PC-9 (cell line): ENCODE data around the gene UBE2H. TPM values are rescaled to one million over a fixed set of nuclear protein-coding genes. Genes with fewer than 3 reads are reported as not detected.

Experiments
- BruUV-seq: library from RNA; stranded (reverse); fragments of 400-500 nt; replicated peaks from 2 replicates; lab custom pipeline; 2021; lab: Mats Ljungman, UMichigan
- CTCF ChIA-PET: fragments of 300-600 bp; sonication (Branson Sonifier 250); formaldehyde crosslinking; loops from one replicate; lab custom pipeline; 2022; ENCODE audit warnings: antibody characterized with exemption; lab: Charles Lee
- POLR2A ChIA-PET: fragments of 300-600 bp; sonication (Branson Sonifier 250); formaldehyde crosslinking; loops from one replicate; lab custom pipeline; 2022; ENCODE audit warnings: antibody characterized with exemption; ENCODE audit not compliant: unreplicated experiment; lab: Charles Lee
- DNase-seq, 2 experiments: peaks; one replicate each; pipeline versions ENCODE4 v3.0.0 to v3.0.0-alpha.2; 2015 to 2022; ENCODE audit warnings: mixed read lengths in 1 of 2
- H2AFZ ChIP-seq: fragments of 200-600 bp; sonication (generic); 2 replicates; pipeline ENCODE4 v1.8.1; 2017; ENCODE audit warnings: antibody characterized with exemption
- H3F3A ChIP-seq: fragments of 200-600 bp; sonication (generic); 2 replicates; pipeline ENCODE4 v1.8.1; 2017; ENCODE audit warnings: antibody characterized with exemption, mild to moderate bottlenecking, low read depth; ENCODE audit not compliant: insufficient read depth
- H3K27ac ChIP-seq: fragments of 200-600 bp; sonication (generic); 2 replicates; pipeline ENCODE4 v1.6.1; 2016; ENCODE audit warnings: mixed run types
- H3K27me3 ChIP-seq: fragments of 200-600 bp; sonication (generic); 2 replicates; pipeline ENCODE4 v1.6.1; 2016; ENCODE audit warnings: low read depth, mixed run types; ENCODE audit not compliant: insufficient read depth
- H3K36me3 ChIP-seq: fragments of 200-600 bp; sonication (generic); 2 replicates; pipeline ENCODE4 v1.6.1; 2016; ENCODE audit warnings: low read depth, mixed run types
- H3K4me1 ChIP-seq: fragments of 200-600 bp; sonication (generic); replicated peaks from 2 replicates; pipeline ENCODE4 v1.6.1; 2016; ENCODE audit warnings: mixed run types; ENCODE audit not compliant: insufficient read depth
- H3K4me2 ChIP-seq: fragments of 200-600 bp; sonication (generic); 2 replicates; pipeline ENCODE4 v1.6.1; 2017; ENCODE audit warnings: mixed run types
- H3K4me3 ChIP-seq: fragments of 200-600 bp; sonication (generic); 2 replicates; pipeline ENCODE4 v1.6.1; 2016; ENCODE audit warnings: mixed run types
- H3K79me2 ChIP-seq: fragments of 200-600 bp; sonication (generic); 2 replicates; pipeline ENCODE4 v1.6.1; 2017; ENCODE audit warnings: low read depth, mixed run types
- H3K9me2 ChIP-seq: fragments of 200-600 bp; sonication (generic); 2 replicates; pipeline ENCODE4 v1.8.1; 2017; ENCODE audit warnings: mild to moderate bottlenecking; ENCODE audit not compliant: insufficient read depth
- H3K9me3 ChIP-seq: fragments of 200-600 bp; sonication (generic); 2 replicates; pipeline ENCODE4 v1.8.1; 2016; ENCODE audit warnings: low read depth; ENCODE audit not compliant: insufficient read depth
- H4K20me1 ChIP-seq: fragments of 200-600 bp; sonication (generic); 2 replicates; pipeline ENCODE4 v1.8.1; 2017; ENCODE audit not compliant: insufficient read depth
- EZH2 ChIP-seq: fragments of 200-600 bp; sonication (generic); IDR thresholded peaks from 2 replicates; pipeline ENCODE4 v1.8.0; 2017; ENCODE audit warnings: antibody characterized with exemption, low read depth
- intact Hi-C: fragments of 100-400 bp; cut with micrococcal nuclease; formaldehyde crosslinking; loops from one replicate; pipeline ENCODE4 v1.10.0; 2022; ENCODE audit not compliant: unreplicated experiment
- total RNA-seq: library from RNA; stranded (reverse); gene quantifications from 2 replicates; pipeline ENCODE4 v1.2.3, GENCODE V29; 2021
- TF ChIP-seq, protein P1 (sequence below): fragments of 200-600 bp; sonication (generic); conservative IDR thresholded peaks from 2 replicates; pipeline ENCODE4 v1.6.1; 2017; ENCODE audit warnings: mixed run types, antibody characterized with exemption, mild to moderate bottlenecking, moderate library complexity

UBE2H gene
- total RNA-seq, 1 experiment from 2014 or later: 211 TPM

DNA sequence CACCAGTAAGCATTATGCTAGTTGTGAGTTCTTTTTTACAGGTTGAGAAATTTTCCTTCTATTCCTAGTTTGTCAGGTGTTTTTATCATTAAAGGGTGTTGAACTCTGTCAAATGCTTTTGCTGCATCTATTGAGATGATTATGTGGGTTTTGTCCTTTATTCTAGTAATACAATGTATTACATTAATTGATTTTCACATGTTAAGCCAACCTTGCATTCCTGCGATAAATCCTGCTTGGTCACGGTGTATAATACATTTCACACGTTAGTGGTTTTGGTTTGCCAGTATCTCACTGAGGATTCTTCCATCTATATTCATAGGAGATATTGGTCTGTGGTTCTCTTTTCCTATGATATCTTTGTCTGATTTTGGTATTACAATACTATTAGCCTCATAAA is 136.0 kb downstream of the UBE2H start:
- H4K20me1 ChIP-seq: no peaks in the 10 kb centered on the region
- no peaks in the 10 kb centered on the region for H3K79me2 ChIP-seq
- H3K4me2 ChIP-seq: no peak overlapping the region
- no peak overlapping the region for H3K27ac ChIP-seq
- no peaks in the 10 kb centered on the region for H3K36me3 ChIP-seq
- BruUV-seq: no TSS peak
- intact Hi-C loops: no loop called here
- ChIA-PET CTCF (no interaction called here), POLR2A (no interaction called here)
- no peak overlapping the region for H2AFZ ChIP-seq
- no peaks in the 10 kb centered on the region for H3K27me3 ChIP-seq
- no peak for DNase-seq
- no peak overlapping the region for H3K4me3 ChIP-seq
- H3K9me3 ChIP-seq: no peaks in the 10 kb centered on the region
- no peaks in the 10 kb centered on the region; the same call in 1 of the 2 replicates for H3K9me2 ChIP-seq
- H3K4me1 ChIP-seq: no peaks in the 10 kb centered on the region
- TF ChIP-seq EZH2: no peak
- TF ChIP-seq, protein P1, sequence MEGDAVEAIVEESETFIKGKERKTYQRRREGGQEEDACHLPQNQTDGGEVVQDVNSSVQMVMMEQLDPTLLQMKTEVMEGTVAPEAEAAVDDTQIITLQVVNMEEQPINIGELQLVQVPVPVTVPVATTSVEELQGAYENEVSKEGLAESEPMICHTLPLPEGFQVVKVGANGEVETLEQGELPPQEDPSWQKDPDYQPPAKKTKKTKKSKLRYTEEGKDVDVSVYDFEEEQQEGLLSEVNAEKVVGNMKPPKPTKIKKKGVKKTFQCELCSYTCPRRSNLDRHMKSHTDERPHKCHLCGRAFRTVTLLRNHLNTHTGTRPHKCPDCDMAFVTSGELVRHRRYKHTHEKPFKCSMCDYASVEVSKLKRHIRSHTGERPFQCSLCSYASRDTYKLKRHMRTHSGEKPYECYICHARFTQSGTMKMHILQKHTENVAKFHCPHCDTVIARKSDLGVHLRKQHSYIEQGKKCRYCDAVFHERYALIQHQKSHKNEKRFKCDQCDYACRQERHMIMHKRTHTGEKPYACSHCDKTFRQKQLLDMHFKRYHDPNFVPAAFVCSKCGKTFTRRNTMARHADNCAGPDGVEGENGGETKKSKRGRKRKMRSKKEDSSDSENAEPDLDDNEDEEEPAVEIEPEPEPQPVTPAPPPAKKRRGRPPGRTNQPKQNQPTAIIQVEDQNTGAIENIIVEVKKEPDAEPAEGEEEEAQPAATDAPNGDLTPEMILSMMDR: no peak
- H3F3A ChIP-seq: no peaks in the 10 kb centered on the region

DNA sequence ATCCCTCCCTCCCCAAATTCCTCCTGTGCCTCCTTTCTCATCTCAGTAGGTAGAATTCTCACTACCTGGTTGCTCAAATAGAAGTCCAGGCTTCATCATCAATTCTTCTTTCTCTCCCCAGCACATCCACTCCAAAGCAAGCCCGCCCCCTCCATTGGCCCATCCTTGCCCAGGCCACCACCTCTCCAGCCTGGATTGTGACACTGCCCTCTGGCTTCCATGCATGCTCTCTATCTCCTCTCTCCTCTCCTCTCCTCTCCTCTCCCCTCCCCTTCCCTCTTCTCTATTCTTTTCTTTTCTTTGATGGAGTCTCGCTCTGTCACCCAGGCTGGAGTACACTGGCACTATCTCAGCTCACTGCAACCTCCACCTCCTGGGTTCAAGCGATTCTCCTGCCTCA is 144.9 kb downstream of the UBE2H start:
- Histone ChIP-seq H3K9me2 (no peaks in the 10 kb centered on the region), H3K4me3 (no peak overlapping the region), H4K20me1 (no peaks in the 10 kb centered on the region), H3K4me1 (no peaks in the 10 kb centered on the region), H3K9me3 (no peaks in the 10 kb centered on the region), H3K36me3 (no peaks in the 10 kb centered on the region), H3F3A (no peaks in the 10 kb centered on the region), H3K27me3 (no peaks in the 10 kb centered on the region), H2AFZ (no peak overlapping the region), H3K27ac (no peak overlapping the region), H3K4me2 (no peak overlapping the region), H3K79me2 (no peaks in the 10 kb centered on the region)
- intact Hi-C loops: no loop called here
- no peak for TF ChIP-seq EZH2
- TF ChIP-seq, protein P1: no peak
- ChIA-PET CTCF (interaction anchor here (0.6 kb wide), 1 partner anchor 27 kb away, joined by 3 read pairs; no protein-coding TSS in a partner anchor), POLR2A (no interaction called here)
- no peak for DNase-seq
- BruUV-seq: no TSS peak

DNA sequence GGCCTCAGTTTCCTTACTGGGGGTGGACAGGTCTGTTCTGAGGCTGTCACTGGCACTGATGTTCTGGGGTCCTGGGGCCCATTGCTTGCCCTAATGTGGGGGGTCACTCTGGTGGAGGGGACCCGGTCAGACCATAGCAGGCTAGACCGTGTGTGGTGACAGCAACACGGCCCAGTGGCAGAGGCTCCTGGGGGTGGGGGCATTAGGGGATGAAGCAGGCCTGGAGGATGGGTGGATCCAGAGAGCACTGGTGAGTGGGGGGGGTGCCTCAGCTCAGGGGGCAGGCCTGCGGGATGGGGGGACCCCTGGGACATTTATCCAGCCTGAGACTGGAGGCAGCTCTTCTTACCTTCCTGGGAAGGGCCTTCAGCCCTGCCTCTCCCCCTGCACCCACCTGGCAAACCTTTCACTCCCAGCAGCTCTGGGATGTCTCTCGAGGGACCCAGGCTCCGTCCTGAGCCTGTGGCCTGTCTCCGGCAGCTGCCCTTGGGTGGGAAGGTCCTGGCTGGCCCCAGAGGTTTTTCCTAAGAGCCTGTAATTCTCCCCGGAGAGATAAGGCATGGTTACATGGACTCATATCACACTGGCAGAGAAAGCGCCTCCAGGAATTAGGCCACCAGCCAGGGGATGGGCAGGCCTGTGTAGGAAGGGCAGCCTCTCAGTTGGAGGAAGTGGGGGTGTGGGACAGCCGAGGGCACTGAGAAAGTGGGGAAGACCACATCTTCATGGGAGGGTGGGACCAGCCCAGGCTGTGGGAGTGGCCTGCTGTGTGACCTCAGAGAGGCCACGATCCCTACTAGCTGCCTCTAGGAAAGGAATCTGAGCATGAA is 147.7 kb downstream of the UBE2H start:
- no peak for TF ChIP-seq EZH2
- TF ChIP-seq, protein P1: no peak
- CTCF ChIA-PET: interaction anchor here (0.7 kb wide), 1 partner anchor 255 kb away, joined by 4 read pairs; no protein-coding TSS in a partner anchor

More for the DNA sequence above, 147.7 kb downstream of the UBE2H start:
- H3K4me3 ChIP-seq: no peak overlapping the region
- no peaks in the 10 kb centered on the region for H3K79me2 ChIP-seq
- H3F3A ChIP-seq: no peaks in the 10 kb centered on the region
- H4K20me1 ChIP-seq: no peaks in the 10 kb centered on the region
- no peaks in the 10 kb centered on the region for H3K27me3 ChIP-seq
- BruUV-seq: no TSS peak
- DNase-seq: no peak
- H3K4me2 ChIP-seq: no peak overlapping the region
- H2AFZ ChIP-seq: no peak overlapping the region
- intact Hi-C loops: no loop called here
- no peaks in the 10 kb centered on the region for H3K9me3 ChIP-seq
- H3K36me3 ChIP-seq: no peaks in the 10 kb centered on the region
- POLR2A ChIA-PET: interaction anchor here (0.7 kb wide), 1 partner anchor 33 kb away, joined by 5 read pairs; no protein-coding TSS in a partner anchor
- no peaks in the 10 kb centered on the region for H3K9me2 ChIP-seq
- no peak overlapping the region for H3K27ac ChIP-seq
- H3K4me1 ChIP-seq: no peaks in the 10 kb centered on the region
